Measurements from ENCODE around the gene TTC29. TPM values are rescaled to one million over a fixed set of nuclear protein-coding genes. Genes with fewer than 3 reads are reported as not detected.

TTC29 gene
- total and polyA plus RNA-seq, 12 donors = not detected

- no peak overlapping the region for H3K27ac ChIP-seq
- no peak overlapping the region for H3K4me3 ChIP-seq
- intact Hi-C loops (cut with DNase I) = no loop called here
- H3K9me3 ChIP-seq (replicated peaks in 1 of 3) = no peaks in the 10 kb centered on the region
- WGBS, 4 donors = 59 to 66% (median 64%) methylated on average over 5 of the region's 5 CpGs
- no peaks in the 10 kb centered on the region for H3K36me3 ChIP-seq (replicated peaks in 1 of 2)
- TF ChIP-seq CTCF (IDR thresholded peaks at IDR 0.05) (no peak), POLR2A (IDR thresholded peaks at IDR 0.05) (no peak)
- no peaks in the 10 kb centered on the region for H3K27me3 ChIP-seq
- H3K4me1 ChIP-seq (replicated peaks in 1 of 2) = no peaks in the 10 kb centered on the region
- no peak for DNase-seq
Measured at GRCh38 chr4:146814750-146815149, 130.9 kb downstream of the TTC29 start.

GRCh38 chr4:146795711-146796110 is 150.0 kb downstream of the TTC29 start:
- 25 to 42% (median 37%) methylated on average over 2 of the region's 2 CpGs for WGBS, 4 donors
- TF ChIP-seq CTCF (IDR thresholded peaks at IDR 0.05) (no peak), POLR2A (IDR thresholded peaks at IDR 0.05) (no peak)
- no peak overlapping the region for H3K4me3 ChIP-seq
- H3K36me3 ChIP-seq (replicated peaks in 1 of 2) = no peaks in the 10 kb centered on the region
- no peak overlapping the region for H3K27ac ChIP-seq
- H3K9me3 ChIP-seq (replicated peaks in 1 of 3) = no peaks in the 10 kb centered on the region
- no peaks in the 10 kb centered on the region for H3K27me3 ChIP-seq
- intact Hi-C loops (cut with DNase I) = no loop called here
- no peak for DNase-seq
- H3K4me1 ChIP-seq (replicated peaks in 1 of 2) = no peaks in the 10 kb centered on the region

- Histone ChIP-seq H3K27me3 (no peaks in the 10 kb centered on the region), H3K9me3 (replicated peaks in 1 of 3) (no peaks in the 10 kb centered on the region), H3K27ac (no peak overlapping the region), H3K4me1 (replicated peaks in 1 of 2) (no peaks in the 10 kb centered on the region), H3K36me3 (replicated peaks in 1 of 2) (no peaks in the 10 kb centered on the region), H3K4me3 (no peak overlapping the region)
- TF ChIP-seq POLR2A (IDR thresholded peaks at IDR 0.05) (no peak), CTCF (IDR thresholded peaks at IDR 0.05) (no peak)
- DNase-seq = no peak
- intact Hi-C loops (cut with DNase I) = no loop called here
Measured at GRCh38 chr4:146793727-146794126, 151.9 kb downstream of the TTC29 start.

- Histone ChIP-seq H3K27ac (no peak overlapping the region), H3K4me3 (no peak overlapping the region), H3K9me3 (replicated peaks in 1 of 3) (no peaks in the 10 kb centered on the region), H3K27me3 (no peaks in the 10 kb centered on the region), H3K4me1 (replicated peaks in 1 of 2) (no peaks in the 10 kb centered on the region), H3K36me3 (replicated peaks in 1 of 2) (no peaks in the 10 kb centered on the region)
- DNase-seq = no peak
- 69 to 78% (median 72%) methylated on average over 1 of the region's 1 CpG for WGBS, 4 donors
- intact Hi-C loops (cut with DNase I) = no loop called here
- no peak for TF ChIP-seq POLR2A (IDR thresholded peaks at IDR 0.05)
Measured at GRCh38 chr4:146791439-146791838, 154.2 kb downstream of the TTC29 start.

GRCh38 chr4:146790515-146790914 is 155.1 kb downstream of the TTC29 start:
- Histone ChIP-seq H3K27me3 (no peaks in the 10 kb centered on the region), H3K4me1 (replicated peaks in 1 of 2) (no peaks in the 10 kb centered on the region), H3K9me3 (replicated peaks in 1 of 3) (no peaks in the 10 kb centered on the region), H3K36me3 (replicated peaks in 1 of 2) (no peaks in the 10 kb centered on the region), H3K27ac (no peak overlapping the region), H3K4me3 (no peak overlapping the region)
- DNase-seq = no peak
- intact Hi-C loops (cut with DNase I) = no loop called here
- no peak for TF ChIP-seq POLR2A (IDR thresholded peaks at IDR 0.05)
- TF ChIP-seq CTCF (IDR thresholded peaks at IDR 0.05) = no peak
